CD4-positive, alpha-beta memory T cell (primary cell): Measurements from ENCODE around the gene LIMD2. TPM values are rescaled to one million over a fixed set of nuclear protein-coding genes. Genes with fewer than 3 reads are reported as not detected.
"Not testable (repeated sequence)": the region's sequence is repeated elsewhere in the genome, so short reads cannot be mapped to it uniquely, and the experiment has no call there.

Experiments used
- CTCF ChIA-PET: fragments of 350-600 bp; sonication (Branson Sonifier 250); formaldehyde crosslinking; loops from one replicate; lab custom pipeline; 2021; ENCODE audit warnings: inconsistent platforms; ENCODE audit not compliant: partially characterized antibody; lab: Charles Lee
- POLR2A ChIA-PET: fragments of 350-600 bp; sonication (Branson Sonifier 250); formaldehyde crosslinking; loops from one replicate; lab custom pipeline; 2021; ENCODE audit not compliant: partially characterized antibody; lab: Charles Lee
- DNase-seq, 5 donors: peaks; one replicate each; pipeline versions ENCODE4 v3.0.0 to v3.0.0-alpha.2; 2020 to 2022; ENCODE audit warnings: mixed read lengths in 1 of 5
- H3K27ac ChIP-seq: one replicate; pipeline ENCODE4 v1.7.0; 2013; ENCODE audit warnings: low read depth, low read length
- H3K27me3 ChIP-seq: 2 replicates; pipeline ENCODE4 v1.7.0; 2013; ENCODE audit warnings: mild to moderate bottlenecking, low read length, moderate library complexity; ENCODE audit not compliant: insufficient read depth
- H3K36me3 ChIP-seq: 2 replicates; pipeline ENCODE4 v1.7.0; 2013; ENCODE audit warnings: mild to moderate bottlenecking, low read length, moderate library complexity; ENCODE audit not compliant: insufficient read depth
- H3K4me1 ChIP-seq: 2 replicates; pipeline ENCODE4 v1.7.0; 2013; ENCODE audit warnings: mild to moderate bottlenecking, low read length, moderate library complexity; ENCODE audit not compliant: insufficient read depth
- H3K4me3 ChIP-seq, 2 donors: one replicate each; pipeline ENCODE4 v1.7.0; 2013; ENCODE audit warnings: low read length in 2 of 2, mild to moderate bottlenecking in 1 of 2
- H3K9me3 ChIP-seq, 2 donors: one replicate each; pipeline ENCODE4 v1.7.0; 2013; ENCODE audit warnings: low read length in 2 of 2, control low read depth in 1 of 2; ENCODE audit not compliant: control insufficient read depth in 1 of 2
- H3K27ac Mint-ChIP-seq, 7 donors: one replicate each; pipeline ENCODE4 v1.8.0; 2020 to 2021; ENCODE audit warnings: mixed read lengths in 7 of 7, mild to moderate bottlenecking in 6 of 7, inconsistent platforms in 3 of 7, moderate library complexity in 3 of 7
- H3K27me3 Mint-ChIP-seq, 2 donors: one replicate each; pipeline ENCODE4 v1.8.0; 2020 to 2021; ENCODE audit warnings: mixed read lengths in 2 of 2
- H3K36me3 Mint-ChIP-seq, 2 donors: one replicate each; pipeline ENCODE4 v1.8.0; 2020 to 2021; ENCODE audit warnings: mixed read lengths in 2 of 2, inconsistent platforms in 1 of 2, mild to moderate bottlenecking in 1 of 2
- H3K4me1 Mint-ChIP-seq, 4 donors: one replicate each; pipeline ENCODE4 v1.8.0; 2020 to 2021; ENCODE audit warnings: mixed read lengths in 4 of 4, mild to moderate bottlenecking in 1 of 4
- H3K4me3 Mint-ChIP-seq, 8 donors: one replicate each; pipeline ENCODE4 v1.8.0; 2020 to 2021; ENCODE audit warnings: mixed read lengths in 8 of 8, mild to moderate bottlenecking in 7 of 8, moderate library complexity in 6 of 8, inconsistent platforms in 3 of 8
- H3K9me3 Mint-ChIP-seq, 8 donors: one replicate each; pipeline ENCODE4 v1.8.0; 2020 to 2021; ENCODE audit warnings: mixed read lengths in 8 of 8, mild to moderate bottlenecking in 5 of 8, inconsistent platforms in 3 of 8, moderate library complexity in 1 of 8
- intact Hi-C: fragments of 100-400 bp; cut with micrococcal nuclease; formaldehyde crosslinking; loops from one replicate; pipeline ENCODE4 v1.15.1; 2023
- polyA plus RNA-seq, 2 donors: library from polyadenylated mRNA; unstranded; fragments of 300-500 nt; fragmentation: Illumina TruSeq; gene quantifications; one replicate each; pipeline ENCODE4 v1.2.3, GENCODE V29; 2021
- total RNA-seq, 2 experiments: library from RNA; stranded (reverse); gene quantifications; one replicate each; pipeline ENCODE4 v1.2.3, GENCODE V29; 2021

Gene LIMD2
- total and polyA plus RNA-seq, 4 experiments from 2014 or later = 347 to 755 (median 646) TPM

DNA sequence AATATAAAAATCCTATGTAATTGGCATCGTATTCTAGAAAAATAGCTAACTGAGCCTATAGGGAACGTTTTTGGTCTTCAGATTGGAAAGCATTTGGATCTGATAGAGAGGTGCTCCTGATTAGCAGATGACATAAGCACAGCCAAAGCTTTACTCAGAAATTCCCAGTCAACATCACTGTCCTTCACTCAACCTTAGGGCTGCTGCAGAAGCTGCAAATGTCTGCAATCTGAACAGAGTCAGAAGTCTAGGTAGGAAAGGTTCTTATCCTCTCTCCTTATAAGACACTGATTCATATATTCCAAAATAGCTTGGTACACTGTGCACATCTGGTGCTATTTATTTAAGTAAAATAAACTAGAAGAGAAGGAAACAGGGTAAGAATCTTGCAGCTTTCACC is 22.5 kb upstream of the LIMD2 start:
- H3K4me3 Mint-ChIP-seq = no peak overlapping the region
- no peaks in the 10 kb centered on the region for H3K27me3 Mint-ChIP-seq
- ChIA-PET POLR2A (interaction anchor here (0.7 to 1.9 kb wide), 11 partner anchors 12 to 104 kb away, joined by 3 to 8 read pairs (median 3); partner anchors contain the start of genes CCDC47 and LIMD2), CTCF (interaction anchor here (0.9 to 2.7 kb wide), 2 partner anchors 11 to 110 kb away, joined by 3 to 21 read pairs; no protein-coding TSS in a partner anchor)
- intact Hi-C loops = no loop called here
- Histone ChIP-seq H3K27ac (no peak overlapping the region), H3K27me3 (no peaks in the 10 kb centered on the region), H3K36me3 (no peaks in the 10 kb centered on the region), H3K4me1 (no peaks in the 10 kb centered on the region), H3K4me3 (no peak overlapping the region), H3K9me3 (no peaks in the 10 kb centered on the region)
- H3K36me3 Mint-ChIP-seq = peaks cover 10 to 30% of the 10 kb centered on the region in 2 donors
- H3K9me3 Mint-ChIP-seq = no peaks in the 10 kb centered on the region
- H3K27ac Mint-ChIP-seq = no peak overlapping the region
- peaks cover 0 to 4% (median 1%) of the 10 kb centered on the region in 4 donors for H3K4me1 Mint-ChIP-seq
- no peak for DNase-seq

GRCh38 chr17:63720194-63720593 is 20.3 kb upstream of the LIMD2 start:
- DNase-seq, H3K9me3 ChIP-seq, H3K4me1 Mint-ChIP-seq, H3K27me3 ChIP-seq, H3K4me3 ChIP-seq, H3K27ac ChIP-seq, H3K36me3 ChIP-seq, H3K9me3 Mint-ChIP-seq, H3K27me3 Mint-ChIP-seq, H3K4me3 Mint-ChIP-seq, H3K27ac Mint-ChIP-seq, H3K4me1 ChIP-seq, intact Hi-C loops: not testable (repeated sequence)
- peaks cover 4 to 32% of the 10 kb centered on the region in 2 donors for H3K36me3 Mint-ChIP-seq
- ChIA-PET CTCF (interaction anchor here (1.0 to 2.7 kb wide), 3 partner anchors 9 to 23 kb away, joined by 6 to 21 read pairs (median 7); no protein-coding TSS in a partner anchor), POLR2A (interaction anchor here (0.6 to 20.5 kb wide), 2 partner anchors 12 to 24 kb away, joined by 3 to 1362 read pairs; partner anchors contain the start of gene LIMD2)

GRCh38 chr17:63718988-63719387 is 19.1 kb upstream of the LIMD2 start:
- H3K27ac ChIP-seq = no peak overlapping the region
- no peaks in the 10 kb centered on the region for H3K27me3 Mint-ChIP-seq
- no peak for DNase-seq
- H3K9me3 Mint-ChIP-seq = no peaks in the 10 kb centered on the region
- CTCF ChIA-PET = interaction anchor here (0.6 to 1.0 kb wide), 4 partner anchors 9 to 70 kb away, joined by 3 to 6 read pairs (median 3); no protein-coding TSS in a partner anchor
- H3K36me3 Mint-ChIP-seq = peaks cover 4 to 31% of the 10 kb centered on the region in 2 donors
- no peaks in the 10 kb centered on the region for H3K9me3 ChIP-seq
- H3K36me3 ChIP-seq = peaks cover 2% of the 10 kb centered on the region
- peak overlapping the region in 2 of 7 donors; percentile 6 to 43 for H3K27ac Mint-ChIP-seq
- intact Hi-C loops = no loop called here
- no peak overlapping the region for H3K4me3 ChIP-seq
- no peaks in the 10 kb centered on the region for H3K4me1 ChIP-seq
- H3K4me3 Mint-ChIP-seq = no peak overlapping the region
- POLR2A ChIA-PET = interaction anchor here (20.5 kb wide), 1 partner anchor 23 kb away, joined by 1362 read pairs; the partner anchor contains the start of gene LIMD2
- no peaks in the 10 kb centered on the region for H3K27me3 ChIP-seq
- peaks cover 0 to 8% (median 3%) of the 10 kb centered on the region in 4 donors for H3K4me1 Mint-ChIP-seq

- Histone ChIP-seq H3K4me1 (no peaks in the 10 kb centered on the region), H3K27me3 (no peaks in the 10 kb centered on the region), H3K9me3 (no peaks in the 10 kb centered on the region), H3K4me3 (no peak overlapping the region), H3K27ac (no peak overlapping the region), H3K36me3 (peaks cover 5% of the 10 kb centered on the region)
- H3K27ac Mint-ChIP-seq = peak overlapping the region in 1 of 7 donors; percentile 66
- peaks cover 2 to 8% (median 4%) of the 10 kb centered on the region in 4 donors for H3K4me1 Mint-ChIP-seq
- ChIA-PET CTCF (interaction anchor here (0.7 to 1.9 kb wide), 3 partner anchors 8 to 137 kb away, joined by 3 to 4 read pairs (median 4); no protein-coding TSS in a partner anchor), POLR2A (interaction anchor here (20.5 kb wide), 1 partner anchor 21 kb away, joined by 1362 read pairs; the partner anchor contains the start of gene LIMD2)
- intact Hi-C loops = no loop called here
- no peaks in the 10 kb centered on the region for H3K27me3 Mint-ChIP-seq
- no peak overlapping the region for H3K4me3 Mint-ChIP-seq
- DNase-seq = no peak
- H3K36me3 Mint-ChIP-seq = peaks cover 11 to 26% of the 10 kb centered on the region in 2 donors
- H3K9me3 Mint-ChIP-seq = no peaks in the 10 kb centered on the region
These were observed 16.5 kb upstream of the LIMD2 start for GRCh38 chr17:63716426-63716825.

GRCh38 chr17:63714550-63715277 is 14.8 kb upstream of the LIMD2 start:
- Mint-ChIP-seq H3K9me3 (no peaks in the 10 kb centered on the region), H3K27me3 (no peaks in the 10 kb centered on the region), H3K36me3 (peaks cover 11 to 35% of the 10 kb centered on the region in 2 donors), H3K4me3 (no peak overlapping the region), H3K27ac (peak overlapping the region in 3 of 7 donors; percentile 6 to 42 (median 7)), H3K4me1 (peaks cover 10 to 20% (median 13%) of the 10 kb centered on the region in 4 donors)
- Histone ChIP-seq H3K36me3 (peaks cover 5% of the 10 kb centered on the region), H3K27me3 (no peaks in the 10 kb centered on the region), H3K4me1 (peaks cover 12% of the 10 kb centered on the region), H3K4me3 (no peak overlapping the region), H3K9me3 (no peaks in the 10 kb centered on the region), H3K27ac (no peak overlapping the region)
- ChIA-PET POLR2A (interaction anchor here (0.6 to 20.5 kb wide), 7 partner anchors 16 to 97 kb away, joined by 3 to 1362 read pairs (median 4); partner anchors contain the start of genes CCDC47, DDX42, LIMD2 and STRADA), CTCF (interaction anchor here (1.3 to 10.7 kb wide), 3 partner anchors 9 to 19 kb away, joined by 3 to 315 read pairs (median 5); no protein-coding TSS in a partner anchor)
- intact Hi-C loops = no loop called here
- DNase-seq = no peak

DNA sequence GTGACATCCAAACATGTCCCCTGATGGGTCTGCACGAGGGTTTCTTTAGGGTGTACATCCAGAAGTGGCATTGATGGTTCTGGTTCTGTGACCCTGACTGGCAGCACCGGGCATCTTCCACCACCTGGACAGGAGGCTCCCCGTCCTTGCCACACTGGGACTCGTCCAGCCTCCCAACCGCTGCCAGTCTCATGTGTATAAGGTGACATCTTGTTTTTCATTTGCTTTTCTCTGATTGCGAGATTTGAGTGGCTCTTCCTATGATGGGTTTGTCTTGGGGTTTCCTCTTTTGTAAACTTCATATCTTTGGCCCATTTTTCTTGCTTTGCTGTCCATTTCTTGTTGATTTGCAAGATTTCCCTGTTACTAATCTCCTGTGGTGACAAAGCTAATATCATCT is 9.2 kb upstream of the LIMD2 start:
- H3K4me3 Mint-ChIP-seq = peak overlapping the region in 5 of 8 donors; percentile 21 to 82 (median 50)
- no peaks in the 10 kb centered on the region for H3K9me3 Mint-ChIP-seq
- ChIA-PET POLR2A (interaction anchor here (1.1 to 20.5 kb wide), 6 partner anchors 13 to 97 kb away, joined by 3 to 1362 read pairs (median 16); partner anchors contain the start of genes CCDC47, DDX42, LIMD2 and MAP3K3), CTCF (interaction anchor here (0.8 to 10.7 kb wide), 18 partner anchors 8 to 282 kb away, joined by 3 to 315 read pairs (median 8); partner anchors contain the start of genes ACE and LIMD2)
- peaks cover 68% of the 10 kb centered on the region for H3K4me1 ChIP-seq
- H3K36me3 ChIP-seq = peaks cover 5% of the 10 kb centered on the region
- peaks cover 41 to 68% (median 56%) of the 10 kb centered on the region in 4 donors for H3K4me1 Mint-ChIP-seq
- H3K9me3 ChIP-seq = no peaks in the 10 kb centered on the region
- no peaks in the 10 kb centered on the region for H3K27me3 ChIP-seq
- no peak overlapping the region for H3K27ac ChIP-seq
- peak overlapping the region; percentile 77 to 100 (median 89) for H3K27ac Mint-ChIP-seq
- peaks cover 14 to 27% of the 10 kb centered on the region in 2 donors for H3K36me3 Mint-ChIP-seq
- no peak for DNase-seq
- H3K27me3 Mint-ChIP-seq = no peaks in the 10 kb centered on the region
- no peak overlapping the region for H3K4me3 ChIP-seq
- intact Hi-C loops = loop anchor here (10.0 kb wide), 1 partner anchor 796 kb away; the partner anchor contains the start of genes CEP95 and DDX5
